ENCODE results near the gene PDPR.
"Not testable (repeated sequence)": the region's sequence is repeated elsewhere in the genome, so short reads cannot be mapped to it uniquely, and the experiment has no call there.

DNA sequence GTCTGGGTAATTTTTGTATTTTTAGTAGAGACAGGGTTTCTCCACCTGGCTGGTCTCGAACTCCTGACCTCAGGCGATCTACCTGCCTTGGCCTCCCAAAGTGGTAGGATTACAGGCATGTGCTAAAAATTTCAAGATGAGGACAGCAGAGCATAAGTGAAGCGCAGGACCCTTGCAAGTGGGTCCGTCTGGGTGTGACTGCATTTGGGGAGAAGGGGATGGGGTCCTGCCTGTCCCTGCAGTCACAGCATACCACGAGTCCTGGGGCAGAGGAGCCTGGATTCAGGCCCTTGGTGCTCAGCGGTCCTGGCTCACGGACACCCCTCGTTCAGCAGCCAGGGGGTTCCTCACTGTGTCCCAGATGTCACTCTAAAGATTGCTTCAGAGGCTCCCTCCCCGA is 84.1 kb downstream of the PDPR start:
- TF ChIP-seq, protein P1, sequence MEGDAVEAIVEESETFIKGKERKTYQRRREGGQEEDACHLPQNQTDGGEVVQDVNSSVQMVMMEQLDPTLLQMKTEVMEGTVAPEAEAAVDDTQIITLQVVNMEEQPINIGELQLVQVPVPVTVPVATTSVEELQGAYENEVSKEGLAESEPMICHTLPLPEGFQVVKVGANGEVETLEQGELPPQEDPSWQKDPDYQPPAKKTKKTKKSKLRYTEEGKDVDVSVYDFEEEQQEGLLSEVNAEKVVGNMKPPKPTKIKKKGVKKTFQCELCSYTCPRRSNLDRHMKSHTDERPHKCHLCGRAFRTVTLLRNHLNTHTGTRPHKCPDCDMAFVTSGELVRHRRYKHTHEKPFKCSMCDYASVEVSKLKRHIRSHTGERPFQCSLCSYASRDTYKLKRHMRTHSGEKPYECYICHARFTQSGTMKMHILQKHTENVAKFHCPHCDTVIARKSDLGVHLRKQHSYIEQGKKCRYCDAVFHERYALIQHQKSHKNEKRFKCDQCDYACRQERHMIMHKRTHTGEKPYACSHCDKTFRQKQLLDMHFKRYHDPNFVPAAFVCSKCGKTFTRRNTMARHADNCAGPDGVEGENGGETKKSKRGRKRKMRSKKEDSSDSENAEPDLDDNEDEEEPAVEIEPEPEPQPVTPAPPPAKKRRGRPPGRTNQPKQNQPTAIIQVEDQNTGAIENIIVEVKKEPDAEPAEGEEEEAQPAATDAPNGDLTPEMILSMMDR (conservative IDR thresholded peaks at IDR 0.05; ENCODE audit: low read length), result not testable (repeated sequence)
- TF ChIP-seq EZH2phosphoT487 (IDR thresholded peaks at IDR 0.05; ENCODE audit: borderline replicate concordance, low read depth, low read length), result not testable (repeated sequence)
